Subcutaneous abdominal adipose tissue (tissue), 5 donors: ENCODE measurements around the gene MNT.
A peak's percentile ranks its signal among the peaks of the same experiment; 100 is the strongest.

Experiments
- H3K27ac ChIP-seq: one replicate; pipeline ENCODE4 v1.7.0; 2013; ENCODE audit warnings: low read depth, mild to moderate bottlenecking, inconsistent platforms, low read length, moderate library complexity
- H3K27me3 ChIP-seq, 5 donors: one replicate each; pipeline ENCODE4 v1.7.0; 2013; ENCODE audit warnings: low read length in 5 of 5, inconsistent platforms in 1 of 5; ENCODE audit not compliant: control insufficient read depth in 5 of 5, insufficient read depth in 4 of 5
- H3K36me3 ChIP-seq, 5 donors: one replicate each; pipeline ENCODE4 v1.7.0; 2013; ENCODE audit warnings: low read length in 5 of 5; ENCODE audit not compliant: control insufficient read depth in 5 of 5, insufficient read depth in 5 of 5
- H3K4me1 ChIP-seq, 5 donors: one replicate each; pipeline ENCODE4 v1.7.0; 2013; ENCODE audit warnings: low read length in 5 of 5, mild to moderate bottlenecking in 3 of 5, moderate library complexity in 1 of 5; ENCODE audit not compliant: control insufficient read depth in 5 of 5, insufficient read depth in 5 of 5
- H3K4me3 ChIP-seq, 5 donors: one replicate each; pipeline ENCODE4 v1.7.0; 2013; ENCODE audit warnings: low read length in 5 of 5, low read depth in 1 of 5
- H3K9ac ChIP-seq, 5 donors: one replicate each; pipeline ENCODE4 v1.7.0; 2013; ENCODE audit warnings: low read length in 5 of 5, mild to moderate bottlenecking in 4 of 5, moderate library complexity in 3 of 5
- H3K9me3 ChIP-seq, 5 donors: one replicate each; pipeline ENCODE4 v1.7.0; 2013; ENCODE audit warnings: low read length in 5 of 5; ENCODE audit not compliant: control insufficient read depth in 5 of 5
- donor health status: healthy.
- donor health status: healthy.
- donor health status: healthy.
- donor health status: healthy.
- donor health status: healthy.

Gene MNT

GRCh38 chr17:2354311-2354710 is 46.5 kb downstream of the MNT start:
- Histone ChIP-seq H3K36me3 (peaks cover 0 to 8% (median 0%) of the 10 kb centered on the region in 5 donors), H3K4me1 (peaks cover 0 to 5% (median 0%) of the 10 kb centered on the region in 5 donors), H3K9ac (no peak overlapping the region), H3K27me3 (no peaks in the 10 kb centered on the region), H3K4me3 (no peak overlapping the region), H3K9me3 (no peaks in the 10 kb centered on the region), H3K27ac (no peak overlapping the region)

- H3K4me1 ChIP-seq, result peaks cover 0 to 10% (median 7%) of the 10 kb centered on the region in 5 donors
These were observed 49.6 kb downstream of the MNT start for GRCh38 chr17:2351269-2351668.

GRCh38 chr17:2347805-2348685 is 52.8 kb downstream of the MNT start:
- Histone ChIP-seq H3K4me3 (no peak overlapping the region), H3K27ac (no peak overlapping the region), H3K9ac (no peak overlapping the region), H3K27me3 (no peaks in the 10 kb centered on the region), H3K36me3 (peaks cover 0 to 31% (median 10%) of the 10 kb centered on the region in 5 donors), H3K4me1 (peaks cover 0 to 10% (median 5%) of the 10 kb centered on the region in 5 donors), H3K9me3 (no peaks in the 10 kb centered on the region)

More at GRCh38 chr17:2351269-2351668, 49.6 kb downstream of the MNT start:
- Histone ChIP-seq H3K9me3 (no peaks in the 10 kb centered on the region), H3K4me3 (no peak overlapping the region), H3K27ac (no peak overlapping the region), H3K9ac (no peak overlapping the region), H3K27me3 (no peaks in the 10 kb centered on the region), H3K36me3 (peaks cover 0 to 7% (median 2%) of the 10 kb centered on the region in 5 donors)

- no peaks in the 10 kb centered on the region for H3K27me3 ChIP-seq
- H3K27ac ChIP-seq, result no peak overlapping the region
- peaks cover 0 to 40% (median 15%) of the 10 kb centered on the region in 5 donors for H3K36me3 ChIP-seq
- no peaks in the 10 kb centered on the region for H3K9me3 ChIP-seq
- H3K9ac ChIP-seq, result no peak overlapping the region
- H3K4me1 ChIP-seq, result peaks cover 0 to 10% (median 5%) of the 10 kb centered on the region in 5 donors
- H3K4me3 ChIP-seq, result no peak overlapping the region
These were observed 54.4 kb downstream of the MNT start for GRCh38 chr17:2346475-2346874.

GRCh38 chr17:2344528-2344927 is 56.3 kb downstream of the MNT start:
- no peak overlapping the region for H3K9ac ChIP-seq
- peaks cover 0 to 10% (median 5%) of the 10 kb centered on the region in 5 donors for H3K4me1 ChIP-seq
- H3K9me3 ChIP-seq, result no peaks in the 10 kb centered on the region
- no peak overlapping the region for H3K4me3 ChIP-seq
- no peak overlapping the region for H3K27ac ChIP-seq
- no peaks in the 10 kb centered on the region for H3K27me3 ChIP-seq
- peaks cover 0 to 44% (median 15%) of the 10 kb centered on the region in 5 donors for H3K36me3 ChIP-seq

GRCh38 chr17:2343421-2343820 is 57.4 kb downstream of the MNT start:
- no peak overlapping the region for H3K9ac ChIP-seq
- no peaks in the 10 kb centered on the region for H3K27me3 ChIP-seq
- no peak overlapping the region for H3K27ac ChIP-seq

GRCh38 chr17:2338315-2338657 is 62.6 kb downstream of the MNT start:
- Histone ChIP-seq H3K9ac (peak overlapping the region in 4 of 5 donors; percentile 39 to 63 (median 58)), H3K4me3 (peak overlapping the region; percentile 61 to 98 (median 90)), H3K9me3 (no peaks in the 10 kb centered on the region), H3K27ac (no peak overlapping the region), H3K4me1 (peaks cover 0 to 27% (median 26%) of the 10 kb centered on the region in 5 donors), H3K36me3 (peaks cover 13 to 32% (median 24%) of the 10 kb centered on the region in 5 donors), H3K27me3 (no peaks in the 10 kb centered on the region)

More at GRCh38 chr17:2343421-2343820, 57.4 kb downstream of the MNT start:
- no peak overlapping the region for H3K4me3 ChIP-seq
- H3K4me1 ChIP-seq, result peaks cover 0 to 11% (median 6%) of the 10 kb centered on the region in 5 donors
- H3K9me3 ChIP-seq, result no peaks in the 10 kb centered on the region
- peaks cover 0 to 41% (median 13%) of the 10 kb centered on the region in 5 donors for H3K36me3 ChIP-seq

GRCh38 chr17:2337544-2338314 is 63.1 kb downstream of the MNT start:
- H3K27ac ChIP-seq, result peak overlapping the region; percentile 23
- peaks cover 0 to 27% (median 26%) of the 10 kb centered on the region in 5 donors for H3K4me1 ChIP-seq
- peak overlapping the region in 4 of 5 donors; percentile 39 to 68 (median 64) for H3K9ac ChIP-seq
- peak overlapping the region; percentile 61 to 98 (median 90) for H3K4me3 ChIP-seq
- H3K9me3 ChIP-seq, result no peaks in the 10 kb centered on the region
- H3K27me3 ChIP-seq, result no peaks in the 10 kb centered on the region
- H3K36me3 ChIP-seq, result peaks cover 19 to 33% (median 30%) of the 10 kb centered on the region in 5 donors

- H3K4me3 ChIP-seq, result peak within 1 kb of the TSS; percentile 88 to 98 (median 96)
- H3K27ac ChIP-seq, result peak within 1 kb of the TSS; percentile 72
- H3K27me3 ChIP-seq, result no peaks in the 10 kb centered on the region
- peak within 1 kb of the TSS; percentile 84 to 92 (median 89) for H3K9ac ChIP-seq
- no peaks in the 10 kb centered on the region for H3K9me3 ChIP-seq
- peaks cover 0 to 27% (median 26%) of the 10 kb centered on the region in 5 donors for H3K4me1 ChIP-seq
- peaks cover 21 to 40% (median 32%) of the 10 kb centered on the region in 5 donors for H3K36me3 ChIP-seq
These were observed 63.9 kb downstream of the MNT start, which contains the start of gene SGSM2 for GRCh38 chr17:2336852-2337543. TSS of gene SGSM2 (plus strand) at chr17:2337501. CDS start at chr17:2337689, 188 bp downstream.
